DMS 273 treated with DMSO at 0.1 percent for 48 hours (cell line): Measurements from ENCODE around the gene SLC39A13.

ENCODE experiments used
- DNase-seq: peaks from one replicate; lab custom pipeline; 2025; lab: John Stamatoyannopoulos, UW

SLC39A13 gene

DNA sequence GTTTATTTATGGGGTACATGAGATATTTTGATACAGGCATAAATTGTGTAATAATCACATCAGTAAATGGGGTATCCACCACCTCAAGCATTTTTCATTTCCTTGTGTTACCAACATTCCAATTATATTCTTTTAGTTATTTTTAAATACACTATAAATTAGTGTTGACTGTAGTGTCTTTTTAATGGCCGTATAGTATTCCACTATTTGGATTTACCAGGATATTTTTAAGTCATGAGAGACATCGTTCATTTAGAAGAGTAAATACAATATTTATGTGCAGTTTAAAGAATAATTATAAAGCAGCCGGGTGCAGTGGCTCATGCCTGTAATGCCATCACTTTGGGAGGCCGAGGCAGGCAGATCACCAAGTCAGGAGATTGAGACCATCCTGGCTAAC, 23.9 kb upstream of the SLC39A13 start:
- DNase-seq, result no peak

- DNase-seq, result no peak
These were observed 20.3 kb upstream of the SLC39A13 start for GRCh38 chr11:47387944-47388696.

GRCh38 chr11:47388697-47389576, 19.5 kb upstream of the SLC39A13 start:
- DNase-seq, result no peak

DNA sequence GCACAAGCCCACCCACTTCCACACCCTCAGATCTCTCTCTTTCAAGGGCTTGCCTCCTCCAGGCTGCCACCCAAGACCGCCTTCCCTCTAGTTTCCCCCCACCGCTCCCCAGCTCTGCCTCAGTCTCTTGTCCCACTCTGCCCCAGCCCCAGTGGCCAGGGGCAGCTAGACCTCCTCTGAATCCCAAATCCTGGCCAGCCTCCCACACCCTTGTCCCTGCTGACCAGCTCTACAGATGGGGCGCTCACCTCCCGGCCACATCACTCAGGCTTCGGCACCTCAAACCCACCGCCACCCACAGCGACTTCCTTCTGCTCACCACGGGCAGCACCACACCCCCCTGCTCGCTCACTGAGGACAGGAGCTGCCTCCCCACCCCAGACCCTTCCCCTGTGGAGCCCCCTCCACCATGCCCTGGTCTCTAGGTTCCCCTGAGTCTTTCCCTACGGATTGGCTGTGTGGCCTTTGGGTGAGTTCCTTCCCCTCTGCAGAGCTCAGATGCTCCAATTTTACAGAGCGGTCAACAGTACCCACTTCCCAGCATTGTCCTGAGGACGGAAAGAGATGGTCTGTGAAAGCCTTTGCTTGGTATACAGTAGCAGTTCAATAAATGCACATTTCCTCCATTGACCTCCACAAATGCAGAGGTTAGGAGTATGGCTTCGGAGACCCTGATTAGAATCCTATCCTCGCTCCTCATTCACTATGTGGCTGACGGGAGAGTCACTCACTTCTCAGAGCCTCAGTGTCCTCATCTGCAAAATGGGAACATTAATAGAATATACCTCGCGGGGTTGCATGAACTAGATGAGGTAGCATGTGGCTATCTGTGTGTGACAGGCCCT, 18.6 kb upstream of the SLC39A13 start:
- DNase-seq, result no peak

- DNase-seq, result no peak
These were observed 18.0 kb upstream of the SLC39A13 start for GRCh38 chr11:47390422-47390760.

- no peak for DNase-seq
These were observed 17.3 kb upstream of the SLC39A13 start for GRCh38 chr11:47391077-47391583.

DNA sequence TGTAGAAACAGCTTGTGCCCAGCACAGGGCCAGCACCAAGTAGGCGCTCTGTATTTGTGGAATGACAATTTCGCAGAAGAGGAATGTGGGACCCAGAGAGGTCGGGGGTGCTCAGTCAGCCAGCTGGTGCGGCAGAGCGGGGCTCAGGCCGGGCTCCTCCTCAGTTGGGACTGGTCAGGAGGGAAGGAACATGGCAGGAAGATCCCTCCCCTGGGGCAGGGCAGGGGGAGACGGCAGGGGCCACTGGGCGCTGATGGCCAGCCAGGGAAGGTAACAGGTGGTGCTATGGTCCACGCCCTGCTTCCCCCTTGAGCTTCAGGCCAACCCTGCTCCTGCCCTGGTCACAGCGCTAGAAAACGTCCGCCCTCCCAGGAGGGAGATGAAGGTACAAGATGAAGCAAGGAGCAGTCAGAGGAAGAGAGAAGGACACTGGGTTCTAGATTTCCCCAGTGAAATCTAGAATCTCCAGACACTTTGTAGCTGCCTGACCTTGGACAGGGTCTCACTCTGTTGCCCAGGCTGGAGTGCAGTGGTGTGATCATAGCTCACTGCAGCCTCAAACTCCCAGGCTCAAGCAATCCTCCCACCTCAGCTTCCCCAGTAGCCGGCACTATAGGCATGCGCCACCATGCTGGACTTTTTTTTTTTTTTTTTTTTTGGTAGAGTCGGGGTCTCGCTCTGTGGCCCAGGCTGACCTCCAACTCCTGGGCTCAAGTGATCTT, 16.5 kb upstream of the SLC39A13 start:
- no peak for DNase-seq

DNA sequence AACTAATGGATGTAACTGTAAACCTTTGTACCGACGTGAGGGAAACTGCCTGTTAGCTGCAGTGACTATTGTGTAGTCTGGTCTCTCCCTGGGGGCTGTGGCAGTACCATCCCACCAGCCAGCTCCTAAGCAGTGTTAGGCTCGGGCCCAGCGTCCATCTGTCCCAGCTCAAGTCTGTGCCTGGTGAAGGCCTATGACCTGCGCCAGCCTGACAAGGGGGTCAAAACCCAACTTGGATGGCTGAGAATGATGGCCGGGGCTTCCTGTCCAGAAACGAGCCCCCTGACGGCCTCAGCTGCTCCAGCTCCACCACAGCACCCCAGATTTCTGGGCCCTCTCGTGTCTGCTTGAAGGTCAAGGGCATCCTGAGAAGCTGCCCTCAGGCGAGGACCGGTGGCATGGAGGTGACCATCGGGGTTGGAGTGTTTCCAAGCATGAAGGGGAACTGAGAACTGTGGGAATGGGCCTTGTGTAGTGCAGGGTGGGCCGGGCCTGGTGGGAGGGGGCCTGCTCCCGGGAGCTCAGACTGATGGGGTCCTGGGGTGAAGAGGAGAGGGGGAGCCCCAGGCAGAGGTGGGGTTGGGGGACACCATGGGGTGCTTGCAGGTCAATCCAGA, 15.7 kb upstream of the SLC39A13 start:
- no peak for DNase-seq

- no peak for DNase-seq
These were observed 15.0 kb upstream of the SLC39A13 start for GRCh38 chr11:47393163-47394049.

DNA sequence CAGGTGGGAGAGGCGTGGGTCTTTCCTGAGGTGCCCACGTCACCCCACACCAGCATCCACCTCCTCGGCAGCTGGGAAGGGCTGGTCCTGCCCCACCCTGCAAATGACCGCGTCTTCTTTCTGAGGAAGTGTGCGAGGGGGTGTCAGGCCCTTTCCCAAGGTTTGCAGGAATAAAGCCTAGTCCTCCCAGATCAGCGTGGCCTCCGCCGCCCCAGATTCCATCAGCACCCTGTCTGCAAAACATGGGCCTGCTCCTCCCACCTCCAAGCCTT, 14.4 kb upstream of the SLC39A13 start:
- DNase-seq, result no peak

- no peak for DNase-seq
These were observed 13.8 kb upstream of the SLC39A13 start for GRCh38 chr11:47394322-47395222.

GRCh38 chr11:47395223-47396048, 13.0 kb upstream of the SLC39A13 start:
- no peak for DNase-seq

DNA sequence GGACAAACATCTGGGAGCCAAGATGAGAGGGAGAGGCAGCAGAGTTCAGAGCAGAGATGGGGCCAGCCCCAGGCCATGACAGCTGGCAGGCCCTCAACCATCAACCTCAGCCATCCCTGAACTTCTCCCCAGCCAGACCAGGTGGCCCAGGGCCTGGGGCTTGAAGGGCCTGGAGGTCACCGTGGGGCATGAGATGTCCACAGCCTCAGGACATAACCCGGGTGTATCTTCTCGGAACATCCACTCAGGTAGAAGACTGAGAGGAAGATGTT, 12.4 kb upstream of the SLC39A13 start:
- no peak for DNase-seq

GRCh38 chr11:47398011-47398410, 10.4 kb upstream of the SLC39A13 start:
- no peak for DNase-seq

- no peak for DNase-seq
These were observed 9.8 kb upstream of the SLC39A13 start for GRCh38 chr11:47398551-47398950.

- no peak for DNase-seq
These were observed 8.3 kb upstream of the SLC39A13 start for GRCh38 chr11:47399860-47400767.

DNA sequence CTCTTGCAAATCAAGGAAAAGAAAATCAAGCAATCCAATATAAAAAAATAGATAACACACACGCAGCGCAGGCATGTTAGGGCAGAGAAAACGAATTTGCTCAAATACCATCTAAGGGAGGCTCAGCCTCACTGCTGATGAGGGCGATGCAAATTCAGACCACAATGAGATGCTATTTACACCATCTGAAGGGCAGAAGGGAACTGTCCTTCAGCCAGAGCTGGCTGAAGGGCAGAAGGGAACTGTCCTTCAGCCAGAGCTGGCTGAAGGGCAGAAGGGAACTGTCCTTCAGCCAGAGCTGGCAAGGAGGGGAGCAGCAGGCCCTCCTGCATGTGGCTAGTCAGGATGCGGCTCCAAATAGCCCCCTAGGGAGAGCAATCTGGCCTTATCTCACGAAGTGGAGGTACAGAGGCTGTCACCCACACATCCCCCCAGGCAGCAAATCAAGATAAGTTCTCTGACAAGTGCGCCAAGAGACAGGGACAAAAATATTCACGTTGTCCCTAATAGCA, 7.6 kb upstream of the SLC39A13 start:
- DNase-seq, result no peak
